K562 (cell line): Measurements from ENCODE around the gene MAGI3.

ENCODE experiments used
- BRF1 ChIP-seq: IDR thresholded peaks from 3 replicates; pipeline ENCODE4 v1.6.1; 2011; ENCODE audit warnings: borderline replicate concordance, mild to moderate bottlenecking; ENCODE audit not compliant: insufficient read length; ENCODE audit errors: extremely low read depth
- JUND ChIP-seq, 2 experiments: IDR thresholded peaks; 2 replicates in 1 of 2; 3 replicates in 1 of 2; pipeline ENCODE4 v1.6.1; 2011; ENCODE audit warnings: borderline replicate concordance in 2 of 2, low read depth in 2 of 2, low read length in 2 of 2, improper control_type of control experiment in 1 of 2, missing biosample characterization in 1 of 2, missing genetic modification characterization in 1 of 2, missing genetic modification reagents in 1 of 2
- MEF2D ChIP-seq: conservative IDR thresholded peaks from 2 replicates; pipeline ENCODE4 v1.6.1; 2016; ENCODE audit warnings: low read depth, missing genetic modification characterization, missing compliant biosample characterization
- POLR3A ChIP-seq: IDR thresholded peaks from 2 replicates; pipeline ENCODE4 v1.6.1; 2011; ENCODE audit warnings: borderline replicate concordance, mild to moderate bottlenecking, moderate library complexity; ENCODE audit not compliant: insufficient read length, insufficient read depth; ENCODE audit errors: extremely low read depth
- SMC3 ChIP-seq: conservative IDR thresholded peaks from 2 replicates; pipeline ENCODE4 v1.6.1; 2011; ENCODE audit warnings: low read depth, low read length, improper control_type of control experiment; ENCODE audit not compliant: insufficient read depth
- ZNF408 ChIP-seq: fragments of 250-450 bp; sonication (Bioruptor Pico); IDR thresholded peaks from 2 replicates; pipeline ENCODE4 v1.4.0; 2020; ENCODE audit warnings: low read depth, mild to moderate bottlenecking, moderate library complexity

GRCh38 chr1:113416496-113416895, 26.2 kb downstream of the MAGI3 start:
- no peak for TF ChIP-seq POLR3A
- no peak for TF ChIP-seq SMC3
- TF ChIP-seq ZNF408 = no peak
- no peak for TF ChIP-seq MEF2D (tag)
- TF ChIP-seq JUND (IDR thresholded peaks at IDR 0.05; ENCODE audit: borderline replicate concordance, low read depth, low read length) = no peak
- no peak for TF ChIP-seq JUND (tag; IDR thresholded peaks at IDR 0.05; ENCODE audit: borderline replicate concordance, low read depth, low read length)
- no peak for TF ChIP-seq BRF1
